LNCaP clone FGC (cell line): ENCODE results near the gene CCL18.
"Not testable (repeated sequence)": the region's sequence is repeated elsewhere in the genome, so short reads cannot be mapped to it uniquely, and the experiment has no call there.

ENCODE experiments used
- DNase-seq: peaks from one replicate; pipeline ENCODE4 v3.0.0-alpha.2; 2011; ENCODE audit warnings: low read depth
- H3K4me3 ChIP-seq: 2 replicates; pipeline ENCODE4 v1.5.1; 2011; ENCODE audit warnings: mild to moderate bottlenecking, low read depth, low read length, control low read depth
- TF ChIP-seq, protein P1 (sequence below): IDR thresholded peaks from 2 replicates; pipeline ENCODE4 v1.5.1; 2012; ENCODE audit warnings: mild to moderate bottlenecking; ENCODE audit not compliant: control insufficient read depth, insufficient read depth; ENCODE audit errors: extremely low read depth

The CCL18 gene

DNA sequence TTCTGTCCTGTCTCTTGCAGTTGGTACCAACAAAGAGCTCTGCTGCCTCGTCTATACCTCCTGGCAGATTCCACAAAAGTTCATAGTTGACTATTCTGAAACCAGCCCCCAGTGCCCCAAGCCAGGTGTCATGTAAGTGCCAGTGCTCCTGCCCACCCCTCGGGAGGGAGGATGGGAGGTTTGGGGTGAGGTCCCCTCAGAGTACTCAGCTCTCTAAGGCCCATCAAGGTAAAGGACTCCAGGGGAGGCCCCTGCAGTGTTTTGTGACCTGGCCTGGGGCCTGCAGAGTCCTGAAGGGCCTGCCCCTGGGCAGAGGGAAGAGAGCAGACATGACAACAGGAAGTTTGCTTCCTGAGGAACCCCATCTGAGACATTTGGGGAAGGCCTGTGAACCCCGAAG lies 6.4 kb downstream of the CCL18 start:
- no peak for DNase-seq
- TF ChIP-seq, protein P1, sequence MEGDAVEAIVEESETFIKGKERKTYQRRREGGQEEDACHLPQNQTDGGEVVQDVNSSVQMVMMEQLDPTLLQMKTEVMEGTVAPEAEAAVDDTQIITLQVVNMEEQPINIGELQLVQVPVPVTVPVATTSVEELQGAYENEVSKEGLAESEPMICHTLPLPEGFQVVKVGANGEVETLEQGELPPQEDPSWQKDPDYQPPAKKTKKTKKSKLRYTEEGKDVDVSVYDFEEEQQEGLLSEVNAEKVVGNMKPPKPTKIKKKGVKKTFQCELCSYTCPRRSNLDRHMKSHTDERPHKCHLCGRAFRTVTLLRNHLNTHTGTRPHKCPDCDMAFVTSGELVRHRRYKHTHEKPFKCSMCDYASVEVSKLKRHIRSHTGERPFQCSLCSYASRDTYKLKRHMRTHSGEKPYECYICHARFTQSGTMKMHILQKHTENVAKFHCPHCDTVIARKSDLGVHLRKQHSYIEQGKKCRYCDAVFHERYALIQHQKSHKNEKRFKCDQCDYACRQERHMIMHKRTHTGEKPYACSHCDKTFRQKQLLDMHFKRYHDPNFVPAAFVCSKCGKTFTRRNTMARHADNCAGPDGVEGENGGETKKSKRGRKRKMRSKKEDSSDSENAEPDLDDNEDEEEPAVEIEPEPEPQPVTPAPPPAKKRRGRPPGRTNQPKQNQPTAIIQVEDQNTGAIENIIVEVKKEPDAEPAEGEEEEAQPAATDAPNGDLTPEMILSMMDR: no peak
- H3K4me3 ChIP-seq: no peak overlapping the region

DNA sequence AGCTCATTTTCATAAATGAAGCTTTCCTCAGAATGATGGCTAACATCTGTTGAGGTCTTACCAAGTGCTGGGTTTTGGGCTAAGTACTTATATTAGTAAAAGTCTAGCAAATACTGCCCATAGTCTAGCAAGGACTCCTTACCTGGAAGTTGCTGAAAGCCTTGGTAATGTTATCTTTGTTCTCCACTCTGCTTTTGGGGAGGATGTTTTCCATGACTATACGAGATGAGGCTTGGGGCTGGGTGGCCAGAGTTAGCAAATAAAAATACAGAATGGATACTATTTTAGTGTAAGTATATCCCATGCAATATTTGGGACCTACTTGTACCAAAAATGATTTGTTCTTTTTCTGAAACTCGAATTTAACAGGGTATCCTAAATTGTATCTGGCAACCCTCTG lies 7.7 kb downstream of the CCL18 start:
- TF ChIP-seq, protein P1: no peak
- DNase-seq: no peak
- H3K4me3 ChIP-seq: no peak overlapping the region

DNA sequence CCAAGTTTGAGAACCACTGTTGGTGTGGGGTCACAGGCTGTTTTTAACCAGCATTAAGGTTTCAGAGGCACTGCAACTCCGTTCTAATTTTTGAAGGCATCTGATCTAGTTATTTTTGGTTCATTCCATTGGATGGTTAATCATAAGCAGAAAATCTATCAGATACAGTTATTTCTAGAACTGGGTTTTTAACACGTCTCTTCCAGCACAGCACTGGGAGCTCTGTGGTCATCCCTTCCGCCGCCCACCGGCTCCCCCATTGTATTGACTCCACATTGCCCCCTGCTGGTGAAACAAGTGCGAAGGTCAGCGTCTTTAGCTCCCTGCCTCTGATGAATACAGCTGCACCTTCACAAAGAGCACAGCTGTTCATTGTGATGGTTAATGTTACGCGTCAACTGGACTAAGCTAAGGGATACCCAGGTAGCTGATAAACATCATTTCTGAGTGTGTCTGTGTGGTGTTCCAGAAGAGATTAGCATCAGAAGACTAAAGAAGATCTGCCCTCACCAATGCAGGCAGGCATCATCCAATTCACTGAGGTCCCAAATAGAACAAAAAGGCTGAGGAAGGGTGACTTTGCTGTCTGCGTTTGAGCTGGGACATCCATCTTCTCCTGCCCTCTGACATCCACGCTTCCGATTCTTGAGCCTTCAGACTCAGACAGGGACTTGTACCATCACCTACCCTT lies 8.5 kb downstream of the CCL18 start:
- H3K4me3 ChIP-seq: no peak overlapping the region
- no peak for DNase-seq
- TF ChIP-seq, protein P1: peak; percentile 75

DNA sequence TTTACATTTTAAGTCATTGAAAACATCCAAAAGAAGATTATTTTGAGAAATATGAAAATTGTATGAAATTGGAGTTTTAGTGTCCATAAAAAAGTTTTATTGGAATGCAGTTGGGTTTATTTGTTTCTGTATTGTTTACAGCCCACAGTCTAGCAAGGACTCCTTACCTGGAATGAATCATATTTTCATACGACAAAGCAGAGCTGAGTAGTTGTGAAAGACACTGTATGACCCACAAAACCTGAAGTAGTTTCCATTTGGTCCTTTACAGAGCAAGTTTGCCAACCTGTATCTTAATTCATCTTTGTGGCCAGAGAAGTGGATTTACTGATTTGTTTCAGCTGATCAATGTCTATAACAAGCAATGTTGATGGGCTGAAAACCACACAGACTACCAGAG lies 10.3 kb downstream of the CCL18 start:
- TF ChIP-seq, protein P1: no peak
- no peak overlapping the region for H3K4me3 ChIP-seq
- peak; percentile 18 for DNase-seq

DNA sequence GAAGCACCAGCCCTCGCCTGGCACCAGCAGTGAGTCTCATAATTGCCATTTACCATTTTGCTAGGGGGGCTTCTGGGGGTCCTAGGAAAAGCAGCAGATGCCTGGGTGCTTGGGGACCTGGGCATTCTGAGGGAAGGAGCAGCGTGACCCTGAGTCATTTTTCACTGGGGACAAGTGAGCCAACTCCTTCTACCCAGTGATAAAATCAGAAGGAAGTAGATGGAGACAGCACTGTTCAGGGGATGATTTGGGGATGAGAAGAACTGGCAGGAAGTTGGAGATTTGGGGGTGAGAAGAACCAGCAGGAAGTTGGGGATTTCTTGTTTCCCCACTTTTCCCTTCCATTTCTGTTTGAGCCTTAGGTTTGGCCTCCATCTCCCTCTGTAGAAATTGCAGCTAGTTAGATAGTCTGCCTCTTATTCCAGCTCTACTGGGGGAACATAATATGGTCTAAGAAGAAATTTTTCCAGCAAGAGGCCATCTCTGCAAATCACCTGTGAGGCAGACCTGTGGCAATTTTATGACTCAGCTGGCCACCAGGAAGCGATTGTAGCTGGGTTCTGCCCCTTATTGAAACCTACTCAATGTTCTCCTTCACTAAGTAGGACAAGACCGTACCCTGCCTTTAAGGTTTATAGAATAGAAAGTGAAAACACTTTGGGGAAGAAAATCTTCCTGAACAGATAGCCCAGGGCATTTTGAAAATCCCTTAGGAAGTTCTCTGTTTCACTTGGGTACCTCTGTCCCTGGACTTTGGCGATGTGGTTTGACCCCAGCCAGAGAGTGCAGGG lies 17.8 kb downstream of the CCL18 start:
- DNase-seq, H3K4me3 ChIP-seq: not testable (repeated sequence)

DNA sequence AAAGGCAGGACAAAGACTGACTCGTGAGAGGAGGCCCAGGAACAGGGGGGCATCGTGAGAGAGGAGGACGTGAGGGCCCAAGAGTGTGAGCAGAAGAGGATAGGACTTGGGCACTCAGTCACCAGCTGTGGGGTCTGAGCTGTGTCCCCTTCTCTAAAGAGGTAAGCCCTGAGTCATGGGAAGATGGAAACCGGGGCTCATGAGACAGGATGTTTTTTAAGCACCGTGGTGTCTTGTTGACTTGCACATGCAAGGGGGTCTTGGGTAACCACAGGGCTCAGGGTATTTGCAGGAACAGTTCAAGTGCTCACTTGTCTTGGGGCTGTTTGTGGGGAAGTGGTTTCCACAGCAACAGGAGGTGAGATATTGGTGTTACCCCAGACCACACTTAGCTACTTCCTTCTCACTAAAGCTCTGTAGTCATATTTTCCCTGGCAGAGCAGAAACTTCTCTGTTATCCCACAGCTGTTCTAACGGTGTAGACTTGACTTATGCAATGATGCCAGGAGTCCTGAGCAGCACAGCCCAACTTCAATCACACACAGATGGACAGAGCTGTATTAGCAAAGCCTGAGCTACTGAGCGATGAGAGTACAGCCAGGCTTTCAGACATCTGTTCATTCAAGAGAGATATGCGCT lies 18.5 kb downstream of the CCL18 start:
- DNase-seq, H3K4me3 ChIP-seq: not testable (repeated sequence)

DNA sequence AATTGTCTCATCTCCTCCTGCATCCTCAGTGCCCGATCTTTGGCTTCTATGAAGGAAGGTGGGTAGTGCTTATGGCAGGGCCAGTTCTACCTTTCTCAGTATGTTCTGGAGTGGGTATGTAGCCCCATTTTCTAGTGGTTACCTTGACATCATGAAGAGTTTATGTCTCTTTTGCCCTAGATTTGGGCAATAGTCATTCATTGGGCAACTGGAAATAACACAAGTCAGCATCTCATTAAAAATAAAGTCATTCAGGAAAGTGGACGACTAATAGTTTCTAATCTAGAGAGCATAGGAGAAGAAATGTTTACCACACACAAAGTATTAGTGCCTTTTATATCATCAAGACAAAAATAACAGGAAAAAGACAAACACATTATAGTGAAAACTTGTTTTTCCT lies 19.6 kb downstream of the CCL18 start:
- not testable (repeated sequence) for DNase-seq, H3K4me3 ChIP-seq

DNA sequence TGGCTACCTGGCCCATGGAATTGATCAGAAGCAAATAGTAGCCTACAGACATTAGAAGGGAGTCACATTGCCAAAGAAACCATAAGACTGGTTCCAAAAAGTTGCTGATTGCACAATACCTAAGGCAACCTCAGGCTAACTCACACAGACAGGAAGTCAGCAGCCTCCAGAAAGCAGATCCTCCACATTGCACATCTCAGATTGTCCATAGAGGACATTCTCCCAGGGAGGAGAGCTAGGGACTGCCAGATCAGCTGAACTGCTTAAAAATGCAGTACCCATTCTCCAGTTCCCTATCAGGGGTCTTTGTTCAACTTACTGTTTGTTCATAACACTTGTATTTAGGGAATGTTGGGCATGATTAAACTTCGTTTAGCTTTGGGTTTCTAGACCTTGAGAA lies 21.7 kb downstream of the CCL18 start:
- TF ChIP-seq, protein P1: no peak
- H3K4me3 ChIP-seq: no peak overlapping the region
- no peak for DNase-seq
